Mucosa of stomach (tissue), 1 donor: ENCODE data around the gene PRSS57.

Experiments
- H3K27me3 ChIP-seq: one replicate; pipeline ENCODE4 v1.7.0; 2013; ENCODE audit warnings: mild to moderate bottlenecking, low read length; ENCODE audit not compliant: control insufficient read depth, insufficient read depth
- H3K36me3 ChIP-seq: one replicate; pipeline ENCODE4 v1.7.0; 2013; ENCODE audit warnings: low read length; ENCODE audit not compliant: control insufficient read depth, insufficient read depth
- H3K4me1 ChIP-seq: one replicate; pipeline ENCODE4 v1.7.0; 2013; ENCODE audit warnings: mild to moderate bottlenecking, low read length; ENCODE audit not compliant: control insufficient read depth, insufficient read depth
- H3K4me3 ChIP-seq: one replicate; pipeline ENCODE4 v1.7.0; 2013; ENCODE audit warnings: low read length
- H3K9ac ChIP-seq: one replicate; pipeline ENCODE4 v1.7.0; 2013; ENCODE audit warnings: mild to moderate bottlenecking, low read length, moderate library complexity
- H3K9me3 ChIP-seq: one replicate; pipeline ENCODE4 v1.7.0; 2013; ENCODE audit warnings: mild to moderate bottlenecking, low read length, moderate library complexity; ENCODE audit not compliant: control insufficient read depth
- donor health status: Pancreatic carcinoma.

Gene PRSS57

GRCh38 chr19:720345-721160 lies 25.3 kb upstream of the PRSS57 start:
- Histone ChIP-seq H3K9me3 (no peaks in the 10 kb centered on the region), H3K9ac (no peak overlapping the region), H3K27me3 (peaks cover 19% of the 10 kb centered on the region), H3K4me3 (no peak overlapping the region), H3K4me1 (no peaks in the 10 kb centered on the region), H3K36me3 (no peaks in the 10 kb centered on the region)

- Histone ChIP-seq H3K36me3 (no peaks in the 10 kb centered on the region), H3K4me3 (no peak overlapping the region), H3K27me3 (peaks cover 19% of the 10 kb centered on the region), H3K4me1 (no peaks in the 10 kb centered on the region), H3K9me3 (no peaks in the 10 kb centered on the region), H3K9ac (no peak overlapping the region)
Observed at GRCh38 chr19:719636-720344, 24.5 kb upstream of the PRSS57 start.

- Histone ChIP-seq H3K36me3 (no peaks in the 10 kb centered on the region), H3K27me3 (peaks cover 19% of the 10 kb centered on the region), H3K9me3 (no peaks in the 10 kb centered on the region), H3K9ac (no peak overlapping the region), H3K4me3 (no peak overlapping the region), H3K4me1 (no peaks in the 10 kb centered on the region)
Observed at GRCh38 chr19:718991-719512, 23.8 kb upstream of the PRSS57 start.

- H3K4me1 ChIP-seq = no peaks in the 10 kb centered on the region
- H3K9ac ChIP-seq = no peak overlapping the region
- peaks cover 19% of the 10 kb centered on the region for H3K27me3 ChIP-seq
- H3K9me3 ChIP-seq = no peaks in the 10 kb centered on the region
- no peak overlapping the region for H3K4me3 ChIP-seq
- H3K36me3 ChIP-seq = no peaks in the 10 kb centered on the region
Observed at GRCh38 chr19:718251-718951, 23.1 kb upstream of the PRSS57 start.

- Histone ChIP-seq H3K4me3 (no peak overlapping the region), H3K27me3 (peaks cover 14% of the 10 kb centered on the region), H3K9ac (no peak overlapping the region), H3K36me3 (no peaks in the 10 kb centered on the region), H3K4me1 (no peaks in the 10 kb centered on the region), H3K9me3 (no peaks in the 10 kb centered on the region)
Observed at GRCh38 chr19:715347-715746, 20.1 kb upstream of the PRSS57 start.

GRCh38 chr19:711254-711653 lies 16.0 kb upstream of the PRSS57 start:
- no peaks in the 10 kb centered on the region for H3K9me3 ChIP-seq
- H3K27me3 ChIP-seq = peaks cover 22% of the 10 kb centered on the region
- H3K4me1 ChIP-seq = peaks cover 3% of the 10 kb centered on the region
- no peak overlapping the region for H3K9ac ChIP-seq
- H3K36me3 ChIP-seq = no peaks in the 10 kb centered on the region
- no peak overlapping the region for H3K4me3 ChIP-seq

GRCh38 chr19:710767-711166 lies 15.5 kb upstream of the PRSS57 start:
- Histone ChIP-seq H3K4me1 (peaks cover 3% of the 10 kb centered on the region), H3K27me3 (peaks cover 22% of the 10 kb centered on the region), H3K9me3 (no peaks in the 10 kb centered on the region), H3K9ac (no peak overlapping the region), H3K4me3 (no peak overlapping the region), H3K36me3 (no peaks in the 10 kb centered on the region)

- peaks cover 22% of the 10 kb centered on the region for H3K27me3 ChIP-seq
- H3K9me3 ChIP-seq = no peaks in the 10 kb centered on the region
- H3K36me3 ChIP-seq = no peaks in the 10 kb centered on the region
- H3K9ac ChIP-seq = no peak overlapping the region
- peaks cover 3% of the 10 kb centered on the region for H3K4me1 ChIP-seq
- no peak overlapping the region for H3K4me3 ChIP-seq
Observed at GRCh38 chr19:709965-710571, 14.8 kb upstream of the PRSS57 start.

GRCh38 chr19:709196-709964 lies 14.1 kb upstream of the PRSS57 start:
- Histone ChIP-seq H3K36me3 (no peaks in the 10 kb centered on the region), H3K9me3 (no peaks in the 10 kb centered on the region), H3K27me3 (peaks cover 23% of the 10 kb centered on the region), H3K9ac (no peak overlapping the region), H3K4me3 (no peak overlapping the region), H3K4me1 (peaks cover 3% of the 10 kb centered on the region)

- Histone ChIP-seq H3K4me3 (no peak within 1 kb of the TSS), H3K36me3 (no peaks in the 10 kb centered on the region), H3K9me3 (no peaks in the 10 kb centered on the region), H3K9ac (no peak within 1 kb of the TSS), H3K27me3 (peaks cover 25% of the 10 kb centered on the region), H3K4me1 (peaks cover 3% of the 10 kb centered on the region)
Observed at GRCh38 chr19:708154-709143, 13.2 kb upstream of the PRSS57 start, which contains the start of gene PALM. PALM (plus strand) TSS chr19:708935; CDS start chr19:709147, 212 bp downstream.
